GM12872 (cell line): ENCODE measurements around the gene PYM1.

Source experiments
- TF ChIP-seq, protein P1 (sequence below): IDR thresholded peaks from 3 replicates; pipeline ENCODE4 v1.5.1; 2011; ENCODE audit warnings: low read depth, mild to moderate bottlenecking, low read length, moderate library complexity; ENCODE audit not compliant: insufficient read depth

The PYM1 gene

GRCh38 chr12:55935738-55936151 is 8.1 kb upstream of the PYM1 start:
- TF ChIP-seq, protein P1, sequence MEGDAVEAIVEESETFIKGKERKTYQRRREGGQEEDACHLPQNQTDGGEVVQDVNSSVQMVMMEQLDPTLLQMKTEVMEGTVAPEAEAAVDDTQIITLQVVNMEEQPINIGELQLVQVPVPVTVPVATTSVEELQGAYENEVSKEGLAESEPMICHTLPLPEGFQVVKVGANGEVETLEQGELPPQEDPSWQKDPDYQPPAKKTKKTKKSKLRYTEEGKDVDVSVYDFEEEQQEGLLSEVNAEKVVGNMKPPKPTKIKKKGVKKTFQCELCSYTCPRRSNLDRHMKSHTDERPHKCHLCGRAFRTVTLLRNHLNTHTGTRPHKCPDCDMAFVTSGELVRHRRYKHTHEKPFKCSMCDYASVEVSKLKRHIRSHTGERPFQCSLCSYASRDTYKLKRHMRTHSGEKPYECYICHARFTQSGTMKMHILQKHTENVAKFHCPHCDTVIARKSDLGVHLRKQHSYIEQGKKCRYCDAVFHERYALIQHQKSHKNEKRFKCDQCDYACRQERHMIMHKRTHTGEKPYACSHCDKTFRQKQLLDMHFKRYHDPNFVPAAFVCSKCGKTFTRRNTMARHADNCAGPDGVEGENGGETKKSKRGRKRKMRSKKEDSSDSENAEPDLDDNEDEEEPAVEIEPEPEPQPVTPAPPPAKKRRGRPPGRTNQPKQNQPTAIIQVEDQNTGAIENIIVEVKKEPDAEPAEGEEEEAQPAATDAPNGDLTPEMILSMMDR = no peak

GRCh38 chr12:55934773-55935172 is 7.1 kb upstream of the PYM1 start:
- TF ChIP-seq, protein P1 = no peak

- TF ChIP-seq, protein P1 = no peak
Measured at GRCh38 chr12:55933799-55934742, 6.4 kb upstream of the PYM1 start.

DNA sequence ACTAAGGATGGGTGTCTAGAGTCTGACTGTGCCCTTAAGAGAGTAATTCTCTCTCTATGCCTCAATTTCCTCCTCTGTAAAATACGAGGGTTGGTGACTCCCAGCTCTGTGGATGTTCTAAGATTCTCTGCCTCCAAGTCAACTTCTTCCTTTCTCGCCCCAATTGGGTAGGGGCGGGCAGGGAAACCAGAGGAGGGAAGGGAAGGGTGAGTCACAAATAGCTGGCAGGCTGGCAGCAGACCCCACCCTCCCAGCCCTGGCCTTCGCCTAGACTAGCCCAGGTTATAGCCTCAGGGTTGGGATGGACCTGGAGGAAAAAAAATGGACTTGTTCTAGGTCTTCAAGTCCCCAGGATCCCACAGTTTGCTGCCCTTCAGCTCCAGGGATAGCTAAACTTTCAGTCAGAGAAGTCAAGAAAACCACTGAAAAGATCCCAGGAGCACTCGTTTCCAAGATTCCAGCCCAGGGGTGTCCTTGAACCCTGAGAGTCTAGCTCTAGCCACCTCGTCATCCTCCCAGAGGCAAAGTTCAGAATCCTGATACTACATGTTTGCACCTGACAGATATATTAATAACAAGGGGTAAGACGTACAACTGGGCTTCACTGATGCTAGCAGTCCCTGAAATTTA is 5.6 kb upstream of the PYM1 start:
- TF ChIP-seq, protein P1 = no peak

- TF ChIP-seq, protein P1 = no peak
Measured at GRCh38 chr12:55932551-55932910, 4.8 kb upstream of the PYM1 start.

GRCh38 chr12:55931780-55932550 is 4.3 kb upstream of the PYM1 start:
- TF ChIP-seq, protein P1 = no peak

GRCh38 chr12:55931317-55931779 is 3.7 kb upstream of the PYM1 start:
- TF ChIP-seq, protein P1 = no peak
